HCT116 (cell line): ENCODE measurements around the gene ARID4A. TPM values are rescaled to one million over a fixed set of nuclear protein-coding genes. Genes with fewer than 3 reads are reported as not detected.
"Not testable (repeated sequence)": the region's sequence is repeated elsewhere in the genome, so short reads cannot be mapped to it uniquely, and the experiment has no call there.

Experiments used
- ATAC-seq: fragments of 200-7000 bp; cut with Tn5 transposase; 2 replicates; pipeline ENCODE4 v1.9.1; 2020; ENCODE audit warnings: mild to moderate bottlenecking, moderate library complexity
- BruUV-seq: library from RNA; stranded (reverse); fragments of 400-500 nt; replicated peaks from 2 replicates; lab custom pipeline; 2021; lab: Mats Ljungman, UMichigan
- CTCF ChIA-PET: fragments of 300-600 bp; sonication (Branson Sonifier 250); formaldehyde crosslinking; loops from one replicate; lab custom pipeline; 2021; ENCODE audit warnings: antibody characterized with exemption; lab: Charles Lee
- POLR2A ChIA-PET: fragments of 300-600, 350-600 bp; sonication (Branson Sonifier 250); formaldehyde crosslinking; loops from one replicate; lab custom pipeline; 2021; ENCODE audit warnings: antibody characterized with exemption; lab: Charles Lee
- RAD21 ChIA-PET, 2 experiments: fragments of 300-600 bp; sonication (Branson Sonifier 250); formaldehyde crosslinking; loops; one replicate each; lab custom pipeline; 2023; ENCODE audit warnings: low total read pairs in 2 of 2; ENCODE audit not compliant: uncharacterized antibody in 2 of 2, unreplicated experiment in 2 of 2, low non-redundant PET in 1 of 2; lab: Charles Lee
- DNase-seq: peaks from one replicate; pipeline ENCODE4 v3.0.0-alpha.2; 2010; ENCODE audit warnings: low read depth, low spot score
- H2AFZ ChIP-seq: fragments of 200-600 bp; shearing (Covaris generic), sonication (generic); 2 replicates; pipeline ENCODE4 v1.6.1; 2017; ENCODE audit warnings: low read depth, mixed run types, mixed read lengths, antibody characterized with exemption, low read length; ENCODE audit not compliant: poor library complexity, severe bottlenecking
- H3K27ac ChIP-seq: 2 replicates; pipeline ENCODE4 v1.5.1; 2012; ENCODE audit warnings: low read depth, low read length
- H3K27me3 ChIP-seq: fragments of 200-600 bp; sonication (generic); 2 replicates; pipeline ENCODE4 v1.6.1; 2016; ENCODE audit warnings: mixed run types, low read length, mixed read lengths; ENCODE audit not compliant: insufficient read depth
- H3K36me3 ChIP-seq, 2 experiments: fragments of 200-500 bp in 1 of 2; fragments of 200-600 bp in 1 of 2; sonication (Bioruptor generic) in 1 of 2; sonication (generic) in 1 of 2; 2 replicates each; pipeline versions ENCODE4 v1.5.1 to v1.6.1; 2014 to 2016; ENCODE audit warnings: low read length in 2 of 2, inconsistent platforms in 1 of 2, mixed read lengths in 1 of 2, mixed run types in 1 of 2; ENCODE audit not compliant: insufficient read depth in 2 of 2, control insufficient read depth in 1 of 2
- H3K4me1 ChIP-seq, 2 experiments: fragments of 200-600 bp in 1 of 2; sonication (generic) in 1 of 2; 2 replicates each; pipeline versions ENCODE4 v1.5.1 to v1.6.1; 2012 to 2017; ENCODE audit warnings: low read length in 2 of 2, inconsistent platforms in 1 of 2, mild to moderate bottlenecking in 1 of 2, mixed read lengths in 1 of 2, mixed run types in 1 of 2, moderate library complexity in 1 of 2; ENCODE audit not compliant: insufficient read depth in 2 of 2, control insufficient read depth in 1 of 2
- H3K4me2 ChIP-seq: fragments of 200-600 bp; sonication (generic); 2 replicates; pipeline ENCODE4 v1.6.1; 2017; ENCODE audit warnings: mixed run types, low read length, mixed read lengths
- H3K4me3 ChIP-seq, 2 experiments: fragments of 200-600 bp in 1 of 2; sonication (generic) in 1 of 2; replicated peaks in 1 of 2; 2 replicates each; pipeline ENCODE4 v1.5.1; 2011 to 2016; ENCODE audit warnings: low read length in 2 of 2, control low read depth in 1 of 2, low read depth in 1 of 2, mild to moderate bottlenecking in 1 of 2, mixed read lengths in 1 of 2, mixed run types in 1 of 2
- H3K79me2 ChIP-seq: fragments of 200-600 bp; sonication (generic); 2 replicates; pipeline ENCODE4 v1.6.1; 2017; ENCODE audit warnings: mild to moderate bottlenecking, mixed run types, low read length, moderate library complexity, mixed read lengths; ENCODE audit not compliant: insufficient read depth
- H3K9ac ChIP-seq: fragments of 200-600 bp; sonication (generic); 2 replicates; pipeline ENCODE4 v1.6.1; 2016; ENCODE audit warnings: low read length, mixed read lengths
- H3K9me2 ChIP-seq: fragments of 200-600 bp; sonication (generic), shearing (Covaris generic); 2 replicates; pipeline ENCODE4 v1.6.1; 2017; ENCODE audit warnings: mixed run types, mild to moderate bottlenecking, moderate library complexity; ENCODE audit not compliant: insufficient read depth
- H3K9me3 ChIP-seq, 2 experiments: fragments of 200-500 bp in 1 of 2; fragments of 200-600 bp in 1 of 2; sonication (Bioruptor generic) in 1 of 2; sonication (generic) in 1 of 2; 2 replicates each; pipeline ENCODE4 v1.6.1; 2014 to 2017; ENCODE audit warnings: low read length in 2 of 2, mixed read lengths in 2 of 2, inconsistent platforms in 1 of 2, low read depth in 1 of 2, mild to moderate bottlenecking in 1 of 2, mixed run types in 1 of 2, moderate library complexity in 1 of 2; ENCODE audit not compliant: control insufficient read depth in 1 of 2, insufficient read depth in 1 of 2
- H4K20me1 ChIP-seq: fragments of 200-600 bp; sonication (generic), shearing (Covaris generic); 2 replicates; pipeline ENCODE4 v1.6.1; 2017; ENCODE audit warnings: mixed run types, mild to moderate bottlenecking, moderate library complexity; ENCODE audit not compliant: insufficient read depth
- CBX3 ChIP-seq: IDR thresholded peaks from 2 replicates; pipeline ENCODE4 v1.6.1; 2012; ENCODE audit warnings: low read depth
- TCF7L2 ChIP-seq: IDR thresholded peaks from 2 replicates; pipeline ENCODE4 v1.7.0; 2011; ENCODE audit warnings: borderline replicate concordance, inconsistent platforms; ENCODE audit not compliant: insufficient read depth, insufficient read length; ENCODE audit errors: extremely low read depth
- intact Hi-C: fragments of 100-400 bp; cut with micrococcal nuclease; formaldehyde crosslinking; loops from 2 replicates; pipeline ENCODE4 v1.10.0; 2022
- total RNA-seq: library from RNA; stranded (reverse); gene quantifications from one replicate; pipeline ENCODE4 v1.2.1, GENCODE V29; 2021; ENCODE audit not compliant: unreplicated experiment

The ARID4A gene
- total RNA-seq, 1 experiment from 2014 or later, result 13.9 TPM

GRCh38 chr14:58341152-58341748, 42.9 kb downstream of the ARID4A start:
- Histone ChIP-seq H3K4me3 (no peak overlapping the region), H3K36me3 (no peaks in the 10 kb centered on the region), H4K20me1 (no peaks in the 10 kb centered on the region), H3K27me3 (no peaks in the 10 kb centered on the region), H3K4me1 (no peaks in the 10 kb centered on the region), H3K9me3 (no peaks in the 10 kb centered on the region), H3K4me2 (no peak overlapping the region), H3K27ac (no peak overlapping the region), H3K9me2 (no peaks in the 10 kb centered on the region), H3K9ac (no peak overlapping the region), H2AFZ (no peak overlapping the region), H3K79me2 (no peaks in the 10 kb centered on the region)
- POLR2A ChIA-PET, result interaction anchor here (0.6 kb wide), 1 partner anchor 9 kb away, joined by 3 read pairs; no protein-coding TSS in a partner anchor
- no peak for ATAC-seq
- intact Hi-C loops, result no loop called here
- DNase-seq, result no peak
- TF ChIP-seq TCF7L2 (no peak), CBX3 (no peak)
- RAD21 ChIA-PET, result no interaction called here
- CTCF ChIA-PET, result interaction anchor here (0.6 kb wide), 1 partner anchor 51 kb away, joined by 3 read pairs; no protein-coding TSS in a partner anchor
- BruUV-seq, result no TSS peak

GRCh38 chr14:58343535-58343934, 45.2 kb downstream of the ARID4A start:
- H3K4me3 ChIP-seq, H3K9me2 ChIP-seq, CTCF ChIA-PET, H2AFZ ChIP-seq, H3K9me3 ChIP-seq, H4K20me1 ChIP-seq, H3K27ac ChIP-seq, intact Hi-C loops, H3K79me2 ChIP-seq, H3K4me1 ChIP-seq, ATAC-seq, H3K27me3 ChIP-seq, RAD21 ChIA-PET, BruUV-seq, H3K9ac ChIP-seq, DNase-seq, H3K4me2 ChIP-seq: not testable (repeated sequence)
- POLR2A ChIA-PET, result interaction anchor here (0.6 kb wide), 1 partner anchor 49 kb away, joined by 4 read pairs; no protein-coding TSS in a partner anchor
- H3K36me3 ChIP-seq, result peaks cover 0 to 14% of the 10 kb centered on the region in 2 experiments; a peak in 2 of 4 replicates
